Ectodermal cell (in vitro differentiated cells): ENCODE data around the gene EDN2.

Experiments
- H3K27ac ChIP-seq: 2 replicates; pipeline ENCODE4 v1.7.0; 2013; ENCODE audit warnings: mild to moderate bottlenecking, low read depth, low read length; ENCODE audit not compliant: insufficient read depth, poor library complexity, severe bottlenecking
- H3K27me3 ChIP-seq: 2 replicates; pipeline ENCODE4 v1.7.0; 2013; ENCODE audit warnings: mild to moderate bottlenecking, low read length; ENCODE audit not compliant: insufficient read depth, control insufficient read depth, poor library complexity, severe bottlenecking
- H3K36me3 ChIP-seq: one replicate; pipeline ENCODE4 v1.7.0; 2013; ENCODE audit warnings: low read length; ENCODE audit not compliant: control insufficient read depth, insufficient read depth
- H3K4me1 ChIP-seq: one replicate; pipeline ENCODE4 v1.7.0; 2013; ENCODE audit warnings: low read length; ENCODE audit not compliant: control insufficient read depth, insufficient read depth
- H3K4me3 ChIP-seq: 2 replicates; pipeline ENCODE4 v1.7.0; 2013; ENCODE audit warnings: low read depth, low read length, control low read depth; ENCODE audit not compliant: insufficient read depth
- H3K9me3 ChIP-seq: 2 replicates; pipeline ENCODE4 v1.7.0; 2013; ENCODE audit warnings: mild to moderate bottlenecking, low read length, moderate library complexity; ENCODE audit not compliant: control insufficient read depth
- whole genome bisulfite sequencing, 2 experiments: methylation state at CpG; one replicate each; pipeline ENCODE4 v1.1.7; 2013; ENCODE audit warnings: missing lambda C conversion rate in 2 of 2; 5-methylcytosine and 5-hydroxymethylcytosine counted together

The EDN2 gene

GRCh38 chr1:41483001-41483850, 1.3 kb downstream of the EDN2 start:
- H3K36me3 ChIP-seq: no peaks in the 10 kb centered on the region
- H3K27ac ChIP-seq: no peak overlapping the region
- no peaks in the 10 kb centered on the region for H3K27me3 ChIP-seq
- 84 to 87% methylated on average over 21 of the region's 21 CpGs for WGBS, 2 experiments
- no peaks in the 10 kb centered on the region for H3K9me3 ChIP-seq
- peaks cover 31% of the 10 kb centered on the region for H3K4me1 ChIP-seq
- no peak overlapping the region for H3K4me3 ChIP-seq

GRCh38 chr1:41482001-41482765, 2.3 kb downstream of the EDN2 start:
- Histone ChIP-seq H3K27me3 (no peaks in the 10 kb centered on the region), H3K27ac (no peak overlapping the region), H3K4me1 (peaks cover 21% of the 10 kb centered on the region), H3K9me3 (no peaks in the 10 kb centered on the region), H3K4me3 (no peak overlapping the region), H3K36me3 (no peaks in the 10 kb centered on the region)
- 91 to 94% methylated on average over 18 of the region's 18 CpGs for WGBS, 2 experiments

- no peak overlapping the region for H3K27ac ChIP-seq
- no peaks in the 10 kb centered on the region for H3K9me3 ChIP-seq
- H3K4me3 ChIP-seq: no peak overlapping the region
- 94 to 95% methylated on average over 15 of the region's 15 CpGs for WGBS, 2 experiments
- no peaks in the 10 kb centered on the region for H3K27me3 ChIP-seq
- H3K36me3 ChIP-seq: no peaks in the 10 kb centered on the region
- H3K4me1 ChIP-seq: peaks cover 17% of the 10 kb centered on the region
Observed at GRCh38 chr1:41481109-41481775, 3.2 kb downstream of the EDN2 start.

- H3K27ac ChIP-seq: no peak overlapping the region
- H3K4me1 ChIP-seq: peaks cover 12% of the 10 kb centered on the region
- H3K36me3 ChIP-seq: no peaks in the 10 kb centered on the region
- H3K9me3 ChIP-seq: no peaks in the 10 kb centered on the region
- H3K4me3 ChIP-seq: no peak overlapping the region
- no peaks in the 10 kb centered on the region for H3K27me3 ChIP-seq
- WGBS, 2 experiments: 93 to 95% methylated on average over 10 of the region's 10 CpGs
Observed at GRCh38 chr1:41480204-41481108, 4.0 kb downstream of the EDN2 start.

- Histone ChIP-seq H3K36me3 (no peaks in the 10 kb centered on the region), H3K4me3 (no peak overlapping the region), H3K27me3 (no peaks in the 10 kb centered on the region), H3K27ac (no peak overlapping the region), H3K4me1 (peaks cover 18% of the 10 kb centered on the region), H3K9me3 (no peaks in the 10 kb centered on the region)
- WGBS, 2 experiments: 91 to 93% methylated on average over 3 of the region's 3 CpGs
Observed at GRCh38 chr1:41479808-41480160, 4.7 kb downstream of the EDN2 start.

- Histone ChIP-seq H3K27ac (no peak overlapping the region), H3K27me3 (no peaks in the 10 kb centered on the region), H3K36me3 (no peaks in the 10 kb centered on the region), H3K9me3 (no peaks in the 10 kb centered on the region), H3K4me3 (no peak overlapping the region), H3K4me1 (peaks cover 21% of the 10 kb centered on the region)
- 92 to 93% methylated on average over 19 of the region's 19 CpGs for WGBS, 2 experiments
Observed at GRCh38 chr1:41479000-41479807, 5.3 kb downstream of the EDN2 start.

GRCh38 chr1:41478118-41478748, 6.2 kb downstream of the EDN2 start:
- H3K4me3 ChIP-seq: no peak overlapping the region
- H3K27ac ChIP-seq: no peak overlapping the region
- no peaks in the 10 kb centered on the region for H3K9me3 ChIP-seq
- H3K36me3 ChIP-seq: no peaks in the 10 kb centered on the region
- 90 to 92% methylated on average over 12 of the region's 12 CpGs for WGBS, 2 experiments
- H3K4me1 ChIP-seq: peaks cover 21% of the 10 kb centered on the region
- no peaks in the 10 kb centered on the region for H3K27me3 ChIP-seq

- peaks cover 15% of the 10 kb centered on the region for H3K4me1 ChIP-seq
- no peaks in the 10 kb centered on the region for H3K9me3 ChIP-seq
- 87% methylated on average over 11 of the region's 11 CpGs for WGBS, 2 experiments
- no peaks in the 10 kb centered on the region for H3K36me3 ChIP-seq
- H3K4me3 ChIP-seq: no peak overlapping the region
- H3K27me3 ChIP-seq: no peaks in the 10 kb centered on the region
- no peak overlapping the region for H3K27ac ChIP-seq
Observed at GRCh38 chr1:41476807-41477361, 7.6 kb downstream of the EDN2 start.
